Neural progenitor cell (in vitro differentiated cells): ENCODE measurements around the gene DGKD. TPM values are rescaled to one million over a fixed set of nuclear protein-coding genes. Genes with fewer than 3 reads are reported as not detected.
A peak's percentile ranks its signal among the peaks of the same experiment; 100 is the strongest.

Source experiments
- DNase-seq: peaks from one replicate; pipeline ENCODE4 v3.0.0-alpha.2; 2016; ENCODE audit warnings: low spot score
- H2AFZ ChIP-seq: fragments of 200-600 bp; sonication (generic); replicated peaks from 2 replicates; pipeline ENCODE4 v1.6.1; 2016; ENCODE audit warnings: antibody characterized with exemption
- H3F3A ChIP-seq: fragments of 200-600 bp; sonication (generic); 2 replicates; pipeline ENCODE4 v1.6.1; 2016; ENCODE audit warnings: antibody characterized with exemption, low read depth
- H3K27ac ChIP-seq: fragments of 200-600 bp; sonication (generic); 2 replicates; pipeline ENCODE4 v1.5.1; 2016; ENCODE audit warnings: mild to moderate bottlenecking
- H3K27me3 ChIP-seq: fragments of 200-600 bp; sonication (generic); 2 replicates; pipeline ENCODE4 v1.6.1; 2016; ENCODE audit warnings: mild to moderate bottlenecking, moderate library complexity
- H3K36me3 ChIP-seq: fragments of 200-600 bp; sonication (generic); 2 replicates; pipeline ENCODE4 v1.5.1; 2016
- H3K4me1 ChIP-seq: fragments of 200-600 bp; sonication (generic); 2 replicates; pipeline ENCODE4 v1.6.1; 2016; ENCODE audit warnings: mixed run types
- H3K4me2 ChIP-seq: fragments of 200-600 bp; sonication (generic); 2 replicates; pipeline ENCODE4 v1.6.1; 2016
- H3K4me3 ChIP-seq: fragments of 200-600 bp; sonication (generic); 2 replicates; pipeline ENCODE4 v1.5.1; 2016
- H3K79me2 ChIP-seq: fragments of 200-600 bp; sonication (generic); 2 replicates; pipeline ENCODE4 v1.6.1; 2016; ENCODE audit warnings: low read depth
- H3K9ac ChIP-seq: fragments of 200-600 bp; sonication (generic); 2 replicates; pipeline ENCODE4 v1.6.1; 2016
- H3K9me3 ChIP-seq: fragments of 200-600 bp; sonication (generic); 2 replicates; pipeline ENCODE4 v1.5.1; 2016; ENCODE audit warnings: low read depth
- H4K20me1 ChIP-seq: fragments of 200-600 bp; sonication (generic); 2 replicates; pipeline ENCODE4 v1.6.1; 2016; ENCODE audit warnings: low read depth
- H3K27ac Mint-ChIP-seq: 3 replicates; pipeline ENCODE4 v1.8.0; 2021; ENCODE audit warnings: mixed read lengths
- H3K27me3 Mint-ChIP-seq: 2 replicates; pipeline ENCODE4 v1.8.0; 2022; ENCODE audit warnings: low read depth, mild to moderate bottlenecking, inconsistent platforms, moderate library complexity, mixed read lengths; ENCODE audit not compliant: insufficient read depth
- H3K36me3 Mint-ChIP-seq: 3 replicates; pipeline ENCODE4 v1.8.0; 2021; ENCODE audit warnings: mixed read lengths
- H3K4me1 Mint-ChIP-seq: 3 replicates; pipeline ENCODE4 v1.8.0; 2021; ENCODE audit warnings: mixed read lengths
- H3K4me3 Mint-ChIP-seq: 3 replicates; pipeline ENCODE4 v1.8.0; 2021; ENCODE audit warnings: mild to moderate bottlenecking, moderate library complexity, mixed read lengths
- H3K9me3 Mint-ChIP-seq: 3 replicates; pipeline ENCODE4 v1.8.0; 2020; ENCODE audit warnings: mixed read lengths
- CTCF ChIP-seq: fragments of 200-600 bp; sonication (generic); IDR thresholded peaks from 2 replicates; pipeline ENCODE4 v1.5.1; 2017; ENCODE audit warnings: antibody characterized with exemption, mild to moderate bottlenecking
- EZH2 ChIP-seq: fragments of 200-600 bp; sonication (generic); IDR thresholded peaks from 2 replicates; pipeline ENCODE4 v1.6.1; 2017; ENCODE audit warnings: antibody characterized with exemption, mild to moderate bottlenecking, moderate library complexity
- EZH2phosphoT487 ChIP-seq: fragments of 200-600 bp; sonication (generic); IDR thresholded peaks from 2 replicates; pipeline ENCODE4 v1.6.1; 2017; ENCODE audit warnings: antibody characterized with exemption
- total RNA-seq: library from RNA; depleted of rRNA; stranded (reverse); fragments of >200 nt; gene quantifications from 2 replicates; pipeline ENCODE4 v1.2.3, GENCODE V29; 2015; ENCODE audit warnings: low replicate concordance

DGKD gene
- total RNA-seq, 1 donor from 2014 or later: 10.9 TPM

- H3K27me3 Mint-ChIP-seq: peaks cover 3% of the 10 kb centered on the region
- H3K4me1 ChIP-seq: peaks cover 22% of the 10 kb centered on the region
- H2AFZ ChIP-seq: no peak overlapping the region
- H3K4me1 Mint-ChIP-seq: peaks cover 25% of the 10 kb centered on the region
- no peaks in the 10 kb centered on the region for H3K27me3 ChIP-seq
- H3K4me2 ChIP-seq: no peak overlapping the region
- H3K27ac Mint-ChIP-seq: peak overlapping the region; percentile 67
- no peaks in the 10 kb centered on the region for H3F3A ChIP-seq
- H3K9me3 Mint-ChIP-seq: peaks cover 2% of the 10 kb centered on the region
- H3K36me3 ChIP-seq: no peaks in the 10 kb centered on the region
- no peak for TF ChIP-seq EZH2phosphoT487
- TF ChIP-seq CTCF: no peak
- no peak for TF ChIP-seq EZH2
- peaks cover 11% of the 10 kb centered on the region for H3K36me3 Mint-ChIP-seq
- no peak for DNase-seq
- no peak overlapping the region for H3K27ac ChIP-seq
- no peak overlapping the region for H3K4me3 Mint-ChIP-seq
- H3K9ac ChIP-seq: no peak overlapping the region
- peaks cover 8% of the 10 kb centered on the region for H4K20me1 ChIP-seq
- H3K79me2 ChIP-seq: no peaks in the 10 kb centered on the region
- H3K9me3 ChIP-seq: no peaks in the 10 kb centered on the region
- H3K4me3 ChIP-seq: no peak overlapping the region
Measured at GRCh38 chr2:233380132-233380895, 26.0 kb downstream of the DGKD start.

GRCh38 chr2:233380995-233381637 lies 26.8 kb downstream of the DGKD start:
- Histone ChIP-seq H3F3A (no peaks in the 10 kb centered on the region), H3K9ac (no peak overlapping the region), H3K4me3 (no peak overlapping the region), H4K20me1 (peaks cover 8% of the 10 kb centered on the region), H3K27ac (no peak overlapping the region), H2AFZ (no peak overlapping the region), H3K4me2 (no peak overlapping the region), H3K36me3 (no peaks in the 10 kb centered on the region), H3K27me3 (no peaks in the 10 kb centered on the region), H3K9me3 (no peaks in the 10 kb centered on the region), H3K4me1 (peaks cover 26% of the 10 kb centered on the region), H3K79me2 (no peaks in the 10 kb centered on the region)
- H3K27ac Mint-ChIP-seq: no peak overlapping the region
- no peak for DNase-seq
- TF ChIP-seq EZH2: no peak
- TF ChIP-seq EZH2phosphoT487: no peak
- TF ChIP-seq CTCF: no peak
- peaks cover 29% of the 10 kb centered on the region for H3K4me1 Mint-ChIP-seq
- H3K9me3 Mint-ChIP-seq: peaks cover 2% of the 10 kb centered on the region
- H3K27me3 Mint-ChIP-seq: peaks cover 3% of the 10 kb centered on the region
- H3K36me3 Mint-ChIP-seq: peaks cover 8% of the 10 kb centered on the region
- H3K4me3 Mint-ChIP-seq: no peak overlapping the region

- Mint-ChIP-seq H3K9me3 (peaks cover 2% of the 10 kb centered on the region), H3K36me3 (peaks cover 8% of the 10 kb centered on the region), H3K4me1 (peaks cover 31% of the 10 kb centered on the region), H3K27ac (no peak overlapping the region), H3K4me3 (no peak overlapping the region), H3K27me3 (peaks cover 3% of the 10 kb centered on the region)
- Histone ChIP-seq H3K4me3 (no peak overlapping the region), H3F3A (no peaks in the 10 kb centered on the region), H3K9ac (no peak overlapping the region), H3K79me2 (no peaks in the 10 kb centered on the region), H3K27ac (no peak overlapping the region), H3K9me3 (no peaks in the 10 kb centered on the region), H3K36me3 (no peaks in the 10 kb centered on the region), H3K4me2 (no peak overlapping the region), H4K20me1 (peaks cover 8% of the 10 kb centered on the region), H3K4me1 (peaks cover 26% of the 10 kb centered on the region), H3K27me3 (no peaks in the 10 kb centered on the region), H2AFZ (no peak overlapping the region)
- TF ChIP-seq EZH2phosphoT487 (no peak), EZH2 (no peak), CTCF (no peak)
- no peak for DNase-seq
Measured at GRCh38 chr2:233381638-233381995, 27.3 kb downstream of the DGKD start.
